Measurements from ENCODE around the gene NFE2L1. TPM values are rescaled to one million over a fixed set of nuclear protein-coding genes. Genes with fewer than 3 reads are reported as not detected.

NFE2L1 gene
- total RNA-seq, 1 donor from 2014 or later: 445 TPM

DNA sequence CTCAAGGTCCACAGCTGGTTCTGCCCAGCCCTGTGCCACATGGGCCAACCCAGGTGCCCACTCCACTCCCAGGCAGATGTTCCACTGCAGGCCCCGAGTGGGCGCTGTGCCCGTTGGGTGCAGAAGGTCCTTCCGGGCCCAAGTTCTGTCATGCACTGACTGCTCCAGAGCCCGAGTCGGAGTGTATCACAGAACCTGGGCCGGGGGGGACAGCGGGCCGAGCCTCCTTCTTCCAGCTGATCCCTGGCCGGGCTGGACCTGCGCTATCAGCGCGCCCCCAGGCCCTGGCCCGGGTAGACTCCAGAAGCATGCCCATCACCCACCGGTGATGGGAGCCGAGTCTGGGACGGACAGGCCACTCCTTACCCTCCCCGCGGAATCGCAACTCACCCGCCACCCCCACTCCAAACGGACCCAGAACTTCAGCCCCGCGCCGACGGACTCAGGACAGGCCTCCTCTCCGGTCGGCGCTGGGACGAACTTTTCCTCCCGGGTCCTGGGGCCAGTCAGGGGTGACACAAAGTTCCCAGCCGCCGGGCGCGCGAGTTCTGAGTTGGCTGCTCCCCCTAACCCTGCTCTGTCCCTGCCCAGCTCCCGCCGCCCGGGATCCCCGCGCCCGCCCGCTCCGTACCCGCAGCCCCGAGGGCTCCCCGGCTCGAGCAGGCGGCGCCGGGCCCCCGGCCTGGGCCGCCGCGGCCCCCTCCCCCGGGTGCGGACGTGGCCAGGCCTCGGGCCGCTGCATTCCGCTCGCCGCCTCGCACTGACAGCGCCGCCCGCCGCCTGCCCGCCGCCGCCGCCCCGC, 10.9 kb upstream of the NFE2L1 start, which contains the start of gene COPZ2:
TSS of gene COPZ2 (minus strand) at position 762 of the 802 bp plus-strand sequence. CDS start at position 742, 20 bp downstream.
- Mint-ChIP-seq H3K9me3 (ENCODE audit: low read depth) (no peaks in the 10 kb centered on the region), H3K4me3 (ENCODE audit: unreplicated experiment) (peak within 1 kb of the TSS; percentile 83), H3K4me1 (ENCODE audit: low read depth) (peaks cover 28% of the 10 kb centered on the region), H3K27me3 (ENCODE audit: low read depth) (no peaks in the 10 kb centered on the region), H3K27ac (ENCODE audit: unreplicated experiment) (peak within 1 kb of the TSS; percentile 95), H3K36me3 (ENCODE audit: low read depth) (peaks cover 9% of the 10 kb centered on the region)
- no peak for DNase-seq (ENCODE audit: low spot score)
- TF ChIP-seq, protein P1, sequence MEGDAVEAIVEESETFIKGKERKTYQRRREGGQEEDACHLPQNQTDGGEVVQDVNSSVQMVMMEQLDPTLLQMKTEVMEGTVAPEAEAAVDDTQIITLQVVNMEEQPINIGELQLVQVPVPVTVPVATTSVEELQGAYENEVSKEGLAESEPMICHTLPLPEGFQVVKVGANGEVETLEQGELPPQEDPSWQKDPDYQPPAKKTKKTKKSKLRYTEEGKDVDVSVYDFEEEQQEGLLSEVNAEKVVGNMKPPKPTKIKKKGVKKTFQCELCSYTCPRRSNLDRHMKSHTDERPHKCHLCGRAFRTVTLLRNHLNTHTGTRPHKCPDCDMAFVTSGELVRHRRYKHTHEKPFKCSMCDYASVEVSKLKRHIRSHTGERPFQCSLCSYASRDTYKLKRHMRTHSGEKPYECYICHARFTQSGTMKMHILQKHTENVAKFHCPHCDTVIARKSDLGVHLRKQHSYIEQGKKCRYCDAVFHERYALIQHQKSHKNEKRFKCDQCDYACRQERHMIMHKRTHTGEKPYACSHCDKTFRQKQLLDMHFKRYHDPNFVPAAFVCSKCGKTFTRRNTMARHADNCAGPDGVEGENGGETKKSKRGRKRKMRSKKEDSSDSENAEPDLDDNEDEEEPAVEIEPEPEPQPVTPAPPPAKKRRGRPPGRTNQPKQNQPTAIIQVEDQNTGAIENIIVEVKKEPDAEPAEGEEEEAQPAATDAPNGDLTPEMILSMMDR (IDR thresholded peaks at IDR 0.05): peak; percentile 79

DNA sequence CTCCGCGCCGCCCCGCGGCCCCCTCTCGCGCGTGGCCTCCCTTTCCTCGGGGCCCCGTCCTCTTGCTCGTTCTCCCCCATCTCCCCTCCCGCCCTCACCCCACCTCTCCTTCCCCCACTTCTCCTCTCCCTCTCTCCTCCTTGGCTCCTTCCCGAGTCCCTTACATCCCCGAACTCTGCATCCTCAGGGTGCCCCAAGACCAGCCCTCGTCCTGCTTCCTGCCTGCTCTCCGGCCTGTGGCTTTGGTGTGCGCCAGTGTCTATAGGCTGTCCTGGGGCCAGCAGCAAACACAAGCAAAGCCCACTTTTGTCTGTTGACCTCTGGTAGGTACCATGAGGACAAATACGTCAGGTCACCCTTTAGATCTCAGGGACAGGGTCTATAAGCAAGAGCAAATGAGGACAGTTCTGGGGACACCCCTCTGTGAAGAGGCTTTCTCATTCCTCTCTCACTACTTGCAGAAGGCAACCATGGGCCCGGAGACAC, 10.3 kb upstream of the NFE2L1 start:
- DNase-seq (ENCODE audit: low spot score): no peak
- TF ChIP-seq, protein P1 (IDR thresholded peaks at IDR 0.05): no peak

DNA sequence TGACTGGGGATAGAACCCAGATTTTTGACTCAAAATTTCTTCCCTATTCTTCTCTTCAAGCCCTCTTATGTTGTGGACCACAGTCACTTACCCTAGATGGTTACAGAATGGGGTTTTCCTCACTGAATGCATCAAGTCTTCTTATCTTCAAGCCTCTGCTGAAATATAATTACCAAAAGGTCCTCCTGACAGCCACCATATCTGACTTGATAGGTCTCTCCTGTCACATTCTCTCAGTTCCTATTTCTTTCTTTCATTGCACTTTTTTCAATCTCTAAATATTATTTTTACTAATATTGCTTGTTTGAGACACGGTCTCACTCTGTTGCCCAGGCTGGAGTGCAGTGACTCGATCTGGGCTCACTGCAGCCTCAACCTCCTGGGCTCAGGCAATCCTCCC, 9.5 kb upstream of the NFE2L1 start:
- Mint-ChIP-seq H3K36me3 (ENCODE audit: low read depth) (peaks cover 1% of the 10 kb centered on the region), H3K27ac (ENCODE audit: unreplicated experiment) (no peak overlapping the region), H3K4me3 (ENCODE audit: unreplicated experiment) (no peak overlapping the region), H3K9me3 (ENCODE audit: low read depth) (no peaks in the 10 kb centered on the region), H3K27me3 (ENCODE audit: low read depth) (no peaks in the 10 kb centered on the region), H3K4me1 (ENCODE audit: low read depth) (peaks cover 23% of the 10 kb centered on the region)
- TF ChIP-seq, protein P1 (IDR thresholded peaks at IDR 0.05): no peak
- DNase-seq (ENCODE audit: low spot score): no peak

More for the DNA sequence above, 10.3 kb upstream of the NFE2L1 start:
- Mint-ChIP-seq H3K9me3 (ENCODE audit: low read depth) (no peaks in the 10 kb centered on the region), H3K27ac (ENCODE audit: unreplicated experiment) (peak overlapping the region; percentile 95), H3K4me1 (ENCODE audit: low read depth) (peaks cover 23% of the 10 kb centered on the region), H3K36me3 (ENCODE audit: low read depth) (peaks cover 4% of the 10 kb centered on the region), H3K27me3 (ENCODE audit: low read depth) (no peaks in the 10 kb centered on the region), H3K4me3 (ENCODE audit: unreplicated experiment) (peak overlapping the region; percentile 83)

DNA sequence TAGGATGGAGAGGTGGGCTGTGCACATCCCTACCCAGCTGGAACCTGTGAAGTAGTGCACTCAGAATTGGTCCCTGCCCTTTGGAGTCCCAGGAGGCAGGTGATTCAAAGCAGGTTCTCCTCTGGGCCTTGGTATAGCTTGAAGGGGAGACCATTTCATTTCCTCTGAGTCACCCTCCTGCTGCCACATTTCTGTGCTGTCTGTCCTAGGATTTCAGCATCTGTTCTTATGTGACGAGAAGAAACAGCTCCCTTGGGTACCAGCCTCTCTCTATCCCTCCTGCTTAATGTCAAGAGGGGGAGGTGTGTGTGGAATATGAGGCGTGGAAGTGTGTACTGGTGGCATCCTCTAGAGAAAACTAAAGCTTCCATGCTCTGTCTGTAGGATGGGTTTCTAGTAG, 5.0 kb upstream of the NFE2L1 start:
- no peak for DNase-seq (ENCODE audit: low spot score)
- Mint-ChIP-seq H3K27ac (ENCODE audit: unreplicated experiment) (no peak overlapping the region), H3K9me3 (ENCODE audit: low read depth) (no peaks in the 10 kb centered on the region), H3K4me3 (ENCODE audit: unreplicated experiment) (no peak overlapping the region), H3K27me3 (ENCODE audit: low read depth) (no peaks in the 10 kb centered on the region), H3K4me1 (ENCODE audit: low read depth) (peaks cover 32% of the 10 kb centered on the region), H3K36me3 (ENCODE audit: low read depth) (no peaks in the 10 kb centered on the region)
- TF ChIP-seq, protein P1 (IDR thresholded peaks at IDR 0.05): no peak

DNA sequence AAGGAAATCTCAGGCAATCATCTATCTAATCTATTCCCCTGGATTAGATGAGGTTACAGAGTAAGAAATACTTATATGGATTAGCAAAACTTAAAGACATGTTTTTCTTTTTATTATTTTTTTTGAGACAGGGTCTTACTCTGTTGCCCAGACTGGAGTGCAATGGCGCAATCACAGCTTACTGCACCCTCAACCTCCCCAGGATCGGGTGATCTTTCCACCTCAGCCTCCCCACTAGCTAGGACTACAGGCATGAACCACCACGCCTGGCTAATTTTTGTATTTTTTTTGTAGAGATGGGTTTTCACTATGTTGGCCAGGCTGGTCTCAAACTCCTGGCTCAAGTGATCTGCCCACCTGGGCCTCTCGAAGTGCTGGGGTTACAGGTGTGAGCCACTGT, 3.3 kb upstream of the NFE2L1 start:
- DNase-seq (ENCODE audit: low spot score): no peak
- Mint-ChIP-seq H3K27me3 (ENCODE audit: low read depth) (no peaks in the 10 kb centered on the region), H3K4me1 (ENCODE audit: low read depth) (peaks cover 32% of the 10 kb centered on the region), H3K4me3 (ENCODE audit: unreplicated experiment) (no peak overlapping the region), H3K36me3 (ENCODE audit: low read depth) (no peaks in the 10 kb centered on the region), H3K27ac (ENCODE audit: unreplicated experiment) (peak overlapping the region; percentile 41), H3K9me3 (ENCODE audit: low read depth) (no peaks in the 10 kb centered on the region)
- TF ChIP-seq, protein P1 (IDR thresholded peaks at IDR 0.05): no peak
